SH-SY5Y (cell line): Measurements from ENCODE around the gene IL22RA1.

Experiments used
- GATA2 ChIP-seq: IDR thresholded peaks from 2 replicates; pipeline ENCODE4 v1.6.1; 2011; ENCODE audit warnings: mild to moderate bottlenecking, low read depth, low read length
- GATA3 ChIP-seq: IDR thresholded peaks from 2 replicates; pipeline ENCODE4 v1.6.1; 2011; ENCODE audit warnings: low read depth, mild to moderate bottlenecking, low read length, moderate library complexity

GRCh38 chr1:24069817-24070216 lies 73.1 kb downstream of the IL22RA1 start:
- TF ChIP-seq GATA2: no peak
- TF ChIP-seq GATA3: no peak
